Common myeloid progenitor, CD34-positive (primary cell): ENCODE measurements around the gene ANXA3.
"Not testable (repeated sequence)": the region's sequence is repeated elsewhere in the genome, so short reads cannot be mapped to it uniquely, and the experiment has no call there.

Experiments used
- CTCF ChIA-PET: fragments of 350-600 bp; sonication (Branson Sonifier 250); formaldehyde crosslinking; loops from one replicate; lab custom pipeline; 2021; ENCODE audit warnings: antibody characterized with exemption; lab: Charles Lee
- POLR2A ChIA-PET: fragments of 350-600 bp; sonication (Branson Sonifier 250); formaldehyde crosslinking; loops from one replicate; lab custom pipeline; 2021; ENCODE audit warnings: antibody characterized with exemption; lab: Charles Lee
- DNase-seq, 3 donors: peaks; one replicate each; pipeline versions ENCODE4 v3.0.0 to v3.0.0-alpha.2; 2013
- H3K27ac ChIP-seq, 2 experiments: 1 replicate in 1 of 2; 2 replicates in 1 of 2; pipeline ENCODE4 v1.7.0; 2013; ENCODE audit warnings: inconsistent platforms in 2 of 2, low read length in 2 of 2, mild to moderate bottlenecking in 2 of 2, low read depth in 1 of 2, moderate library complexity in 1 of 2; ENCODE audit not compliant: severe bottlenecking in 2 of 2, insufficient read depth in 1 of 2, poor library complexity in 1 of 2
- H3K27me3 ChIP-seq, 5 experiments: replicated peaks in 2 of 5; 1 replicate in 3 of 5; 2 replicates in 2 of 5; pipeline versions ENCODE4 v1.6.1 to v1.7.0; 2013; ENCODE audit warnings: low read length in 4 of 5, mild to moderate bottlenecking in 2 of 5, moderate library complexity in 2 of 5, inconsistent platforms in 1 of 5; ENCODE audit not compliant: insufficient read depth in 5 of 5, control insufficient read depth in 4 of 5
- H3K36me3 ChIP-seq, 4 experiments: 1 replicate in 2 of 4; 2 replicates in 2 of 4; pipeline versions ENCODE4 v1.6.1 to v1.7.0; 2013; ENCODE audit warnings: low read length in 3 of 4, control low read depth in 1 of 4, mild to moderate bottlenecking in 1 of 4; ENCODE audit not compliant: control insufficient read depth in 4 of 4, insufficient read depth in 4 of 4
- H3K4me1 ChIP-seq, 4 experiments: 1 replicate in 3 of 4; 2 replicates in 1 of 4; pipeline versions ENCODE4 v1.6.1 to v1.7.1; 2013; ENCODE audit warnings: low read length in 3 of 4, mild to moderate bottlenecking in 3 of 4, control low read depth in 1 of 4, inconsistent platforms in 1 of 4, moderate library complexity in 1 of 4; ENCODE audit not compliant: control insufficient read depth in 4 of 4, insufficient read depth in 4 of 4; ENCODE audit errors: control extremely low read depth in 1 of 4
- H3K4me3 ChIP-seq, 7 experiments: 1 replicate in 4 of 7; 2 replicates in 3 of 7; pipeline versions ENCODE4 v1.5.1 to v1.7.0; 2013; ENCODE audit warnings: mild to moderate bottlenecking in 7 of 7, low read length in 6 of 7, moderate library complexity in 6 of 7, inconsistent platforms in 2 of 7, low read depth in 2 of 7, control low read depth in 1 of 7; ENCODE audit not compliant: insufficient read depth in 4 of 7, control insufficient read depth in 1 of 7; ENCODE audit errors: extremely low read depth in 1 of 7
- H3K9me3 ChIP-seq, 5 experiments: 1 replicate in 4 of 5; 2 replicates in 1 of 5; pipeline versions ENCODE4 v1.6.1 to v1.7.1; 2013; ENCODE audit warnings: low read length in 4 of 5, mild to moderate bottlenecking in 2 of 5, inconsistent platforms in 1 of 5, low read depth in 1 of 5, moderate library complexity in 1 of 5; ENCODE audit not compliant: control insufficient read depth in 4 of 5, insufficient read depth in 2 of 5; ENCODE audit errors: control extremely low read depth in 1 of 5
- WGBS: methylation state at CpG from one replicate; pipeline ENCODE4 v1.1.5; 2013; ENCODE audit not compliant: insufficient coverage; 5-methylcytosine and 5-hydroxymethylcytosine counted together

The ANXA3 gene

DNA sequence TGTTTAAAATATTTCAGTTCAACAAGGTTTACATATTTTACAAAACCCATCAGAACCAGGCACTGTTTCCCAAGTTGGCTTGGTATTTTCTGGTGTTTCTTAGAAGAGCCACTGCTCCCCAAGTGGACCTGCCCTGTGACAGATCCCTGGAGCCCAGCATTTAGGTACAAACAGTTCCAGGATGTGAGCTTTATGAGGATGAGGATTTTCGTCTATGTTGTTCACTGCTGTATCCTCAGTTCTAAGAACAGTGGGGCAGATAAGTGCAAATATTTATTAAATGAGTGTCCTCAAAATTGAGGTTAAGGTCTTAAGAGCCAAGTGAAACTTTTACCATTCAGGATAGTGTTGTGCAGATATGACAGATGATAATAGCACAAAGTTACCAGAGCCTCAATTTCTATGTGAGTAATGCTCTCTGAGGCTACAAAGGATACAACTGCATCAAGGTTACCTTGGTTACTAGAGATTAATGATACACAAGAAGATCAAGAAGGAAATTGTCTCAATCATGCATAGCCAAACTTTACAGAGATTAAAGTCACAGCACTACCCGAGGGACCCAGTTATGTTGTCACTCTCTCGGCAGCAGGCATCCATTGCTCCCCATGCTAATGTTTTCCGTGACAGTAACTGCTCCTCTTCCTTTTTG, 37.5 kb downstream of the ANXA3 start:
- ChIA-PET POLR2A (no interaction called here), CTCF (interaction anchor here (1.5 kb wide), 1 partner anchor 272 kb away, joined by 4 read pairs; no protein-coding TSS in a partner anchor)
- Histone ChIP-seq H3K4me3 (no peak overlapping the region), H3K4me1 (no peaks in the 10 kb centered on the region), H3K27ac (no peak overlapping the region), H3K36me3 (peaks cover 0 to 8% (median 0%) of the 10 kb centered on the region in 4 experiments), H3K27me3 (no peaks in the 10 kb centered on the region), H3K9me3 (peaks cover 0 to 3% (median 0%) of the 10 kb centered on the region in 5 experiments)
- WGBS = 40% methylated on average over 2 of the region's 4 CpGs
- no peak for DNase-seq

- no peak overlapping the region for H3K4me3 ChIP-seq
- H3K9me3 ChIP-seq = peaks cover 0 to 1% (median 0%) of the 10 kb centered on the region in 5 experiments
- no peak overlapping the region for H3K27ac ChIP-seq
- POLR2A ChIA-PET = no interaction called here
- CTCF ChIA-PET = interaction anchor here (1.0 to 3.0 kb wide), 6 partner anchors 9 to 288 kb away, joined by 3 to 10 read pairs (median 4); no protein-coding TSS in a partner anchor
- H3K36me3 ChIP-seq = peaks cover 0 to 6% (median 0%) of the 10 kb centered on the region in 4 experiments
- DNase-seq = no peak
- no peaks in the 10 kb centered on the region for H3K4me1 ChIP-seq
- H3K27me3 ChIP-seq = no peaks in the 10 kb centered on the region
- no CpG with 5 or more reads among the region's 2 CpGs for WGBS
Measured at GRCh38 chr4:78591404-78591803, 39.8 kb downstream of the ANXA3 start.

DNA sequence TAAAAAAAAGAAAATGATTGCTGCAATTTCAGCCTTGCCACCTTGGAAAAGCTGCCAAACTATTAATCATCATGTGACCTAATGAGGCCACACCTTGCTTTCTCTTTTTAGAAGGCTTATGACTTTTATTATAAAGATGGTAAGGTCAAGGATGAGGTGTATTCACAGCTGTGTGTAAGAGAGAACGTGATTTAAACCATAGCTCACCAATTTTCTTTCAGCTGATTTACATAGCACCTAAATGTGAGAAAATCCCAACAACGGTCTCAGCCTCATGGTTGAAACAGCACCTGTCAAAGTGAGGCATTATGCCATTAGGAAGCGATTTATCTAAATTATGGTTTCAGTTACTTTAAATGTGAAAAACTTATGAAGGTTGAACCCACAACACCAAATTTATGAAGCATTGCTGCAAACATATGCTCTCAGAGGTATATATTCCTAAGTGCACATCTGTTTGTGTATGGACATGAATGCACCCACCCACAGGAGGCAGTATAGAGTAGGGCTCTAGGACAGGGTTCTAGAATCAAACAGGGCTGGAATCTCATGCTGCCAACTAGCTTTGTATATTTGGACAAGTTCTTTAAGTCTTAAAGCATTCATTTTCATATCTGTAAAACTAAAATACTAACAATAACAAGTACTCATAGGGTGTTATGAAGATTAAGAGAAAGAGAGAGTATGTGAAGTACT, 40.7 kb downstream of the ANXA3 start:
- H3K9me3 ChIP-seq = peaks cover 0 to 1% (median 0%) of the 10 kb centered on the region in 5 experiments
- WGBS = no CpG with 5 or more reads among the region's 3 CpGs
- H3K27ac ChIP-seq = no peak overlapping the region
- ChIA-PET CTCF (interaction anchor here (0.6 to 3.0 kb wide), 12 partner anchors 8 to 533 kb away, joined by 3 to 10 read pairs (median 4); no protein-coding TSS in a partner anchor), POLR2A (no interaction called here)
- DNase-seq = peak; percentile 36 to 56 (median 52)
- no peaks in the 10 kb centered on the region for H3K4me1 ChIP-seq
- no peaks in the 10 kb centered on the region for H3K27me3 ChIP-seq
- H3K36me3 ChIP-seq = peaks cover 0 to 3% (median 0%) of the 10 kb centered on the region in 4 experiments
- no peak overlapping the region for H3K4me3 ChIP-seq

DNA sequence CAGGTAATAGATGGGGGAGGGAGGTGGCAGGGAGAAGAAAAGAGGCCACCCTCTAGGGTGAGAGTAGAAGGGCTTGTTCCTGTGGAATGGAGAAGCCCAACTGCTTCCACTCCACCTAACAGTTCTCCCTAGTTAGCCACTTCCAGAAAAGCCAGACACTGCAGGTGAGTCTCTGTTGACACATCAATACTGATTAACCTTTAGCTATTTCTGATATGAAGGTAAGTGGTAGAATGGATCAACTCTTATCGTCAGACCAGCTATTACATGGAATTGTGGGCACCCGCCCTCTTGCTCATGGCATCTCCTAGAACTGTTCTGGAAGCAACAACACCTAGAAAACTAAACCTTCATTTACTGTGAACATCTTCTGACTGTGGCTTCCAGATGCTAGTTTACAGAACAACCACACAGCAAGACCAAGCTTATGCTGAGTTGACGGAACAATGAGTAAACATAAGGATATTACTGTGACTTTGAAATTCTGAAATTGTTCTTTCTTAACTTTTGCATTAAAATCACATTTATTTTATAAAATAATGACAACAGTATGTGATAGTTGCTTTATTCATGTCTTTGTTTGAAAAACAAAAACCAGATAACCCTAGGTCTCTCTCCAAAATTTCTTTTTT, 44.7 kb downstream of the ANXA3 start:
- H3K4me3 ChIP-seq = no peak overlapping the region
- peaks cover 0 to 9% (median 6%) of the 10 kb centered on the region in 4 experiments for H3K4me1 ChIP-seq
- POLR2A ChIA-PET = no interaction called here
- no peaks in the 10 kb centered on the region for H3K27me3 ChIP-seq
- CTCF ChIA-PET = interaction anchor here (1.0 to 1.2 kb wide), 2 partner anchors 14 to 17 kb away, joined by 3 to 4 read pairs; no protein-coding TSS in a partner anchor
- DNase-seq = no peak
- peaks cover 0 to 1% (median 0%) of the 10 kb centered on the region in 5 experiments for H3K9me3 ChIP-seq
- H3K36me3 ChIP-seq = no peaks in the 10 kb centered on the region
- WGBS = no CpG with 5 or more reads among the region's 3 CpGs
- H3K27ac ChIP-seq = no peak overlapping the region

DNA sequence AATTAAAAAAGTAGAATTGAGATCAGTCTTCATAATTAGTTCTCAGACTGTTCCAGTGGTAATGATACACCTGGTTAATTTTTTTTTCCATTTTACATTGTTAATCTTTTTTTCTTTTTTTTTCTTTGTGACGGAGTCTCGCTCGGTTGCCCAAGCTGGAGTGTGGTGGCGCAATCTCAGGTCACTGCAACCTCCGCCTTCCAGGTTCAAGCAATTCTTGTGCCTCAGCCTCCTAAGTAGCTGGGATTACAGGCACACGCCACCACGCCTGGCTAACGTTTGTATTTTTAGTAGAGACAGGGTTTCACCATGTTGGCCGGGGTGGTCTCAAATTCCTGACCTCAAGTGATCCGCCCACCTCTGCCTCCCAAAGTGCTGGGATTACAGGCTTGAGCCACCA, 46.9 kb downstream of the ANXA3 start:
- POLR2A ChIA-PET, H3K27me3 ChIP-seq, H3K27ac ChIP-seq, H3K36me3 ChIP-seq, CTCF ChIA-PET, H3K4me3 ChIP-seq, H3K9me3 ChIP-seq, DNase-seq: not testable (repeated sequence)
- H3K4me1 ChIP-seq = peaks cover 0 to 16% (median 8%) of the 10 kb centered on the region in 4 experiments
- 100% methylated on average over 10 of the region's 10 CpGs for WGBS

DNA sequence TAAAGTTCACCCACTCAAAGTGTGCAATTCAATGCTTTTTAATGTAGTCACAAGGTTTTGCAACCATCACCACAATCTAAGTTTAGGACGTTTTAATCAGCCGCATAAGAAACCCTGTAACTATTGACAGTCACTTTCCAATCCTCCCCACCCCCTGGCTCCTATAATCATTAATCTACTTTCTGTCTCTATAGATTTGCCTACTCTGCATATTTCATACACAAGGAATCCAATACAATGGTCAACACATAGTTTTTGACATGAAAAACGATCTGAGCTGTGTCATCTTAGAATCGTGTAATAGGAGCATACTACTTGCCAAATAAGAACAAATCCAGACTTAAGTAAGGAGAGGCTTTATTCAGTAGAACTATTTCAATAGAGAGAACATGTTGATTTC, 47.6 kb downstream of the ANXA3 start:
- 94% methylated on average over 2 of the region's 4 CpGs for WGBS
- Histone ChIP-seq H3K36me3 (no peaks in the 10 kb centered on the region), H3K27me3 (no peaks in the 10 kb centered on the region), H3K4me3 (no peak overlapping the region), H3K4me1 (peaks cover 0 to 16% (median 8%) of the 10 kb centered on the region in 4 experiments), H3K9me3 (peaks cover 0 to 1% (median 0%) of the 10 kb centered on the region in 5 experiments), H3K27ac (no peak overlapping the region)
- ChIA-PET CTCF (interaction anchor here (1.9 kb wide), 1 partner anchor 8 kb away, joined by 7 read pairs; no protein-coding TSS in a partner anchor), POLR2A (no interaction called here)
- DNase-seq = no peak
